HUES48 (cell line): ENCODE data around the gene ALOXE3.
A peak's percentile ranks its signal among the peaks of the same experiment; 100 is the strongest.

Experiments
- H3K27ac ChIP-seq: one replicate; pipeline ENCODE4 v1.7.0; 2013; ENCODE audit warnings: low read depth, low read length, inconsistent platforms
- H3K27me3 ChIP-seq: 2 replicates; pipeline ENCODE4 v1.6.1; 2013; ENCODE audit warnings: mild to moderate bottlenecking, low read length; ENCODE audit not compliant: control insufficient read depth, insufficient read depth
- H3K36me3 ChIP-seq: 2 replicates; pipeline ENCODE4 v1.6.1; 2013; ENCODE audit warnings: low read length; ENCODE audit not compliant: control insufficient read depth, insufficient read depth
- H3K4me1 ChIP-seq: 2 replicates; pipeline ENCODE4 v1.6.1; 2013; ENCODE audit warnings: mild to moderate bottlenecking, low read length; ENCODE audit not compliant: control insufficient read depth, insufficient read depth
- H3K4me3 ChIP-seq: 2 replicates; pipeline ENCODE4 v1.5.1; 2013; ENCODE audit warnings: mild to moderate bottlenecking, low read depth, low read length
- H3K9ac ChIP-seq: 2 replicates; pipeline ENCODE4 v1.6.1; 2013; ENCODE audit warnings: mild to moderate bottlenecking, low read depth, low read length, moderate library complexity
- H3K9me3 ChIP-seq: 2 replicates; pipeline ENCODE4 v1.6.1; 2013; ENCODE audit warnings: low read length; ENCODE audit not compliant: control insufficient read depth, insufficient read depth

ALOXE3 gene

DNA sequence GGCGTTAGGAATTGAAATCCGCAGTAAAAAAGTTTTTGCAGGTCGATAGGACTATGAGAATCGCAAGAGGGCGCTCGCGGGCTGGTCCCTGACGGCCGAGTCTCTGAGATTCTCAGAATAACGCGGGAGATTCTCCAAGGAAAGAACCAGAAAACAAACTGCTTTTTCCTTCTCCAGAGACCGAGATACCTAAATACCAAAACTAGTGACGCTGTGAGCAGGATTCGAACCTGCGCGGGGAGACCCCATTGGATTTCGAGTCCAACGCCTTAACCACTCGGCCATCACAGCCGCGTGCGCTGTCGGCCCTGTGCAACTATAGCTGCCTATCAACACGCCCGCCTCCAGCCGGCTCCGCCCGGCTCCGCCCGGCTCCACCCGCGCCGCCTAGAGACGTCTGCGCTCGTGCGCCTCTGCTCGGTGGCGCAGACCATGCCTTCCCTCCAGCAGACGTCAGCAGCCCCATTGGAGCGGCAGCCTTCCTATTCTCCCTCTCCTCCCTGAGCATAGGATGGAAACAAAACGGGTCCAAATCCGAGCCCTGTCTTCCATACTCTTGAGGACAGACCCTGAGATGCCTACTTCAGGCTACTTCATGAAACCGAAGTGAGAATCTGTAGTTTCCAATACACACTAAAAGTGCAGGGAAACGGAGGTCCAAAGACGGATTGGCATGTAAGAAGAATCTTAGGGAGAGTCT lies 20.5 kb upstream of the ALOXE3 start:
- Histone ChIP-seq H3K4me1 (no peaks in the 10 kb centered on the region), H3K9me3 (no peaks in the 10 kb centered on the region), H3K27ac (peak overlapping the region; percentile 76), H3K36me3 (peaks cover 25% of the 10 kb centered on the region), H3K27me3 (peaks cover 8% of the 10 kb centered on the region), H3K9ac (peak overlapping the region; percentile 33), H3K4me3 (peak overlapping the region; percentile 75)

DNA sequence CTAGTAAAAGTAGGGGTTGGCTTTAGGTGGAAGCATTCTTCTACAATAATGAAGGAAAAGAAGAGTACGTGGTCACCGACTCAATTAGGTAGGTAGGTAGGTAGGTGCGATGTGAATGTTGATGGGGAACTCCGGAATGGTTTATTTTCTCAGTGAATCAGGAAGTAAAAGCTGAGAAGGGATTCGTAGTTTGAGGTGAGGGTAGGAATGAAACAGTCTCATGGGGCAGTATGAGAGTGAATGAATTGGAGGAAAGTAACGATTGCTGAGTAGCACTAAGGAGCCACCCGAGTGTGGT lies 20.0 kb upstream of the ALOXE3 start:
- peaks cover 24% of the 10 kb centered on the region for H3K36me3 ChIP-seq
- H3K27me3 ChIP-seq, result peaks cover 8% of the 10 kb centered on the region
- peak overlapping the region; percentile 76 for H3K27ac ChIP-seq
- no peaks in the 10 kb centered on the region for H3K9me3 ChIP-seq
- H3K4me1 ChIP-seq, result no peaks in the 10 kb centered on the region
- H3K9ac ChIP-seq, result no peak overlapping the region; the same call in 1 of the 2 replicates
- H3K4me3 ChIP-seq, result peak overlapping the region; percentile 75

DNA sequence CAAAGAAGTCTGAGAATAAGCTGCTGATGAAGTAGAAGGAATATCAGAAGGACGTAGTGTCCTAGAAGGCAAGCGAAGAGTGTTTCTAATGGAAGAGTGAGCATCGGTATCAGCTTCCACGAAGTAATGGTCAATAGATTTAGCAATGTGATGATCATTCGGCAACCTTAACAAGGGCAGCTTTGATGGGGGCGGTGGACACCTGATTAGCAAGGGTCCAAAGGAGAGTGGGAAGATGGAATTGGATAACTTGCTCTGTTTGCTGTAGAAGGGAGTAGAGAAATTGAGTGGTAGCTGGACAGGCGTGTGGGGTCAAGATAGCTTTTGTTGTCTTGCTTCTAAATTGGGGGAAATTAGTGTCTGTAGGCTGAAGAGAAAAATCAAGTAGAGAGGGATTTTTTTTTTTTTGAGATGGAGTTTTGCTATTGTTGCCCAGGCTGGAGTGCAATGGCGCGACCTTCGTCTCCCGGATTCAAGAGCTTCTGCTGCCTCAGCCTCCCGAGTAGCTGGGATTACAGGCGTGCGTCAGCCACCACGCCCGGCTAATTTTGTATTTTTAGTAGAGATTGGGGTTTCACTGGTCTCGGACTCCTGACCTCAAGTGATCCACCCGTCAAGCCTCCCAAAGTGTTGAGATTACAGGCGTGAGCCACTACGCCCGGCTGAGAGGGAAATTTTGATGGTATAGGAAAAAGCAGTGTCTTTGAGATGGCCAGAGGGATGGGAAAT lies 19.5 kb upstream of the ALOXE3 start:
- H3K27ac ChIP-seq, result no peak overlapping the region

DNA sequence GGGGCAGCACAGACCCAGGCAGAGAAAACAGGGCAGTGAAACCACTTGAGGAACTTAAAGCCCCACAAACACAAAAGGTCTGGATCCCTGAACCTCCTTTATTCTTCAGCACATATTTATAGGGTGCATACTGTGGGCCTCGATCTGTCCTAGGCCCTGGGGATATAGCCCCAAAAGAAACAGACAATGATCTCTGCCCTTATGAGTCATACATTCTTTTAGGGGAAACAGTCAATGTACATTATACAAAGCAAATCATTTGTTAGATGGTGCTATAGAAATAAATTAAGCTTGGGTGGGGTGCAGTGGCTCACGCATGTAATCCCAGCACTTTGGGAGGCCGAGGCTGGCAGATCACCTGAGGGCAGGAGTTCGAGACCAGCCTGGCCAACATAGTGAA lies 15.6 kb upstream of the ALOXE3 start:
- H3K9ac ChIP-seq, result no peak overlapping the region
- H3K36me3 ChIP-seq, result no peaks in the 10 kb centered on the region
- no peaks in the 10 kb centered on the region for H3K4me1 ChIP-seq
- H3K27me3 ChIP-seq, result peaks cover 8% of the 10 kb centered on the region
- no peak overlapping the region for H3K27ac ChIP-seq
- H3K4me3 ChIP-seq, result peak overlapping the region; percentile 22; the same call in 1 of the 2 replicates
- H3K9me3 ChIP-seq, result no peaks in the 10 kb centered on the region

More for the DNA sequence above, 19.5 kb upstream of the ALOXE3 start:
- Histone ChIP-seq H3K27me3 (peaks cover 8% of the 10 kb centered on the region), H3K4me1 (no peaks in the 10 kb centered on the region), H3K9ac (no peak overlapping the region; the same call in 1 of the 2 replicates), H3K4me3 (peak overlapping the region; percentile 75), H3K36me3 (peaks cover 22% of the 10 kb centered on the region), H3K9me3 (no peaks in the 10 kb centered on the region)

DNA sequence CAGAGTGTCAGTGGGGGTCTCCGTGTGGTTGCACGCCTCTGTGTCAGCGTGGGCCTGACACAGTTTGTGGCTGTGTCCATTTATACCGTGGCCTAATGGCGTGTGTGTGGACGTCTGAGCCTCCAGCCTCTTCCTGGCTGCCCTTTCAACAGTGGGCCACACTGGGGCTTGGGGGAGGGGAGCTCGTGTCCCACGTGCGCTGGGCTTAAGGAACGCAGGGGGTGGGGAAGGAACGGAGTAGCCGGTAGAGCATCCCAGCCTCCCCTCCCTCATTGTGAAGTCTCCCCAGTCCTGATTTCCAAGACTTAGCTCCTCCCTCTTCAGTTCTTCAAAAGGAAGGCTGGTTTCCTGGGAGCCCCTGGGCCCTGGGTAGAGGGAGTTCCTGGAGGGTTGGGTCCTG lies 15.1 kb upstream of the ALOXE3 start:
- peak overlapping the region; percentile 22; the same call in 1 of the 2 replicates for H3K4me3 ChIP-seq
- no peaks in the 10 kb centered on the region for H3K4me1 ChIP-seq
- no peak overlapping the region for H3K27ac ChIP-seq
- H3K9me3 ChIP-seq, result no peaks in the 10 kb centered on the region
- no peak overlapping the region for H3K9ac ChIP-seq
- peaks cover 12% of the 10 kb centered on the region for H3K27me3 ChIP-seq
- no peaks in the 10 kb centered on the region for H3K36me3 ChIP-seq

DNA sequence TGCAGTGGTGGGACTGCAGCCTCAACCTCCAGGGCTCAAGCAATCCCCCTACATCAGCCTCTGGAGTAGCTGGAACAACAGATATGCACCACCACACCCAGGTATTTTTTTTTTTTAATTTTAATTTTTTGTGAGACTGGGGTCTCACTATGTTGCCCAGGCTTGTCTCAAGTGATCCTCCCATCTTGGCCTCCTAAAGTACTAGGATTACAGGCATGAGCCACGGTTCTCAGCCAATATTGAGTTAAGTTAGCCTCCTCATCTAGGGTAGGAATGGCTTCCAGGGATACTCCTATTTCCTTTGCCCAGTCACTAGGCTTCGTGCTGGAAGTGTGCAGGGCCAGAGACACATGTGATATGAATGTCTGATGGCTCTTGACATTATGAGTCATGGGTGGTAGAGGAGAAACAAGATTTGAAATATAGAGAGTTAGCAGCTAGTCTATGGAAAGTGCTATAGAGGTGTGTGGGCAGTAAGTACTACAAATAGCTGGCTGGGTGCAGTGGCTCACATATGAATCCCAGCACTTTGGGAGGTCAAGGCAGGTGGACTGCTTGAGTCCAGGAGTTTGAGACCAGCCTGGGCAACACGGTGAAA lies 13.6 kb upstream of the ALOXE3 start:
- peaks cover 20% of the 10 kb centered on the region for H3K27me3 ChIP-seq
- no peak overlapping the region for H3K4me3 ChIP-seq
- no peak overlapping the region for H3K27ac ChIP-seq
- H3K9me3 ChIP-seq, result no peaks in the 10 kb centered on the region
- H3K4me1 ChIP-seq, result peaks cover 4% of the 10 kb centered on the region; the same call in 1 of the 2 replicates
- no peak overlapping the region for H3K9ac ChIP-seq
- no peaks in the 10 kb centered on the region for H3K36me3 ChIP-seq

DNA sequence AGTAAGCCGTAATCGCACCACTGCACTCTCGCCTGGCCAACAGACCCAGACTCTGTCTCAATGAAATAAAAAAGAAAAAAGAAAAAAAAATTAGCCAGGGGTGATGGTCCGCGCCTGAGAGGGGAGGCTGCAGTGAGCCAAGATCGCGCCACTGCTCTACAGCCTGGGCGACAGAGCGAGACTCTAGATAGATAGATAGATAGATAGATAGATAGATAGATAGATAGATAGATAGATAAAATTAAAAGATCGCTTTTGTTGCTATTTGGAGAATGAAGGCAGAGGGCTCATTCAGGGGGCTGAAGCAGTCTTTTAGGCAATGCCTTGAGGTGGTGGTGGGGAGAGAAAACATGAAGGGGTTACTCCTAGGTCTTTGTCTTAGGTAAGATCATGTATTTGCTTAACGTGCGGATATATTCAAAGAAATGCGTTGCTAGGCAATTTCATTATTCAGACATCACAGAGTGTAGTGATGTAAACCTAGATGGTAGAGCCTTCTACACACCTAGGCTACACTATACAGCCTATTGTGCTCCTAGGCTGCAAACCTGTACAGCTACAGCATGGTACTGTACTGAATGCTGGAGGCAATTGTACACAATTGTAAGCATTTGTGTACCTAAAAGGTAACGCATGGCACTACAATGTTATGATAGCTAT lies 9.9 kb upstream of the ALOXE3 start:
- no peak overlapping the region for H3K4me3 ChIP-seq
- no peak overlapping the region for H3K27ac ChIP-seq
- no peaks in the 10 kb centered on the region for H3K36me3 ChIP-seq
- H3K9me3 ChIP-seq, result no peaks in the 10 kb centered on the region
- peaks cover 19% of the 10 kb centered on the region for H3K4me1 ChIP-seq
- H3K27me3 ChIP-seq, result peaks cover 49% of the 10 kb centered on the region
- no peak overlapping the region for H3K9ac ChIP-seq

DNA sequence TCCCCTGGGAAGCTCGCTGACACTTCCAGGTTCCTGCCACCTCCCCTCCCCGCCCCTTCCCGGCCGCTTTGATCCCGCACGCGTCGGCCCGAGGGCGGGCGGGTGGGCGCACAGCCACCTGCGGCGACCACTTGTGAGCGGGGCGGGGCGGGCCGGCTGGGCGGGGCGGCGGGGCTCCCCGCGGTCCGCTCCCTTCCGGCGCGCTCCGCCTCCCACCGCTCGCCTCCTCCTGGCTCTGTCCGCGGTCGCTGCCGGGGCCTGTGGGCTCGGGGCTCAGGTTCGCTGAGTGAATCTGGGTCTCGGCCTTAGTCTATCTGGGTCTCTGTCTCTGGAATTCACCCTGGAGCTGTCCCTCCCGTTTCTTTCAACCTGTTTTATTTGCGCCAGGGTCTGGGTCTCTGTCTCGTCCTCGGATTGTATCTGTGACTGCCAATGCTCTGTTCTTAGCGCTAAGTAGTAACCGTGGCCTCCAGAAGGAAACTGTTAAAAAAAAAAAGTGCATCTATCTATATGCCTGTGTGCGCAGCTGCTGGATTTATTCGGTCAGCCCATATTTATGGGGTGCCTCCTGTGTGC lies 8.3 kb upstream of the ALOXE3 start:
- Histone ChIP-seq H3K27me3 (peaks cover 60% of the 10 kb centered on the region), H3K4me1 (peaks cover 23% of the 10 kb centered on the region), H3K27ac (no peak overlapping the region), H3K9me3 (no peaks in the 10 kb centered on the region), H3K36me3 (no peaks in the 10 kb centered on the region), H3K9ac (no peak overlapping the region), H3K4me3 (peak overlapping the region; percentile 88)

DNA sequence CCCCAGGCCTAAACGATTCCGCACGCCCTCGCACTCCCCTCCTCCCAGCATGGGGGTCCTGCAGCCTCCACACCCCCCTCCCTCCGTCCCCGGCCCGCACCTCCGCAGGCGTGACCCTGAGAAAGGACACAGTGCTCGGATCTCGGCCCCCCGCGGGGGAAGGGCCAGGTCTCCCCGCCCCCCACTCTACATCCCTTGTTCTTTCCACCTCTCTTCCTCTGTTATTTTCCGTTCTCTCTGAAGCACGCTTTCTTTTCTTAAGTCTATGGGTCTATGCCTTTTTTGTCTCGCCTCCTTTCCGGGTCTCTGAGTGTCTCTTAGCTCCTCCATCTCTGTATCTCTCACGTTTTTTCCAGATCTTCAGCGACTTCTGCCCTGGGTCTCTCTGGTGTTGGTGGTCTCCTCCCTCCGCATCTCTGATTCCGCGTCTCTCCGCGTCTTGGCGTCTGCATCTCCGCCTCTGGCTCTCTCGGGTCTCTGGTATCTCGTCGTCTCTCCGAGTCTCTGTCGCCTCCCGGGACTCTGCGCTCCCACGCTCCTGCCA lies 7.7 kb upstream of the ALOXE3 start:
- Histone ChIP-seq H3K4me1 (peaks cover 23% of the 10 kb centered on the region), H3K4me3 (peak overlapping the region; percentile 88), H3K9me3 (no peaks in the 10 kb centered on the region), H3K36me3 (no peaks in the 10 kb centered on the region), H3K9ac (no peak overlapping the region), H3K27me3 (peaks cover 60% of the 10 kb centered on the region), H3K27ac (no peak overlapping the region)

DNA sequence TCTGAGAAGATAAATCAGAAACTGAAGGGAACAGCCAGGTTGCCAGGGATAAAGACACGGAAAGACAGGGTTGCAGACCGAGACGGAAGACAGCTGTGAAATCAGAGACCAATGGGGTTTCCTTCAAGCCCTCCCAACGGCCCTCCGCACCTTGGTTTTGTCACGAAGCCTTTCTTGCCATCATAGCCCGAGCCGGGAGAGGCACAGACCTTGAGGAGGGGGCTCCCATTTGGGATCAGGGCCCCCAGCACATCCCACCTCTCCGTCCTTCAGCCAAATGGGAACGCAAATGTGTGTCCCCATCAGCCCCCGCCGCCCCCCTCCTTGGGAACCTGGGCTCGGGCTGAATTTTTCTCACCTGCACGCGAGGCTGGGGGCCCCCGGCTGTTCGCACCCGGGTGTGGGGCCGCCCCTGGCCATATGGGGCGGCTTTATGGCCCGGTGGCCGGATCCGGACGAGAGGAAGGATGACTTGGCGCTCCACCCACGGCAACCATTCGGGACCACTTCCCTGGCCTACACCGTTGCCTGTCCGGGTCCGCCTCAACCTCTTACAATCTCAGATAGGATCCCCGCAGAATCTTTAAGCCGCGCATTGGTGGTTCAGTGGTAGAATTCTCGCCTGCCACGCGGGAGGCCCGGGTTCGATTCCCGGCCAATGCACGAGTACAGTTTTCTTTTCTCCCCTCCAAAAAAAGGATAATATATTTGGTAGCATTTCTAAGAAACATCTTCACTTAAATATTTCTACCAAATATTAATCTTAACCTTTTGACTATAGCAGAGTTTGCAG lies 7.0 kb upstream of the ALOXE3 start:
- peaks cover 23% of the 10 kb centered on the region for H3K4me1 ChIP-seq
- no peak overlapping the region for H3K9ac ChIP-seq
- peak overlapping the region; percentile 88 for H3K4me3 ChIP-seq
- no peaks in the 10 kb centered on the region for H3K36me3 ChIP-seq
- no peaks in the 10 kb centered on the region for H3K9me3 ChIP-seq
- no peak overlapping the region for H3K27ac ChIP-seq
- H3K27me3 ChIP-seq, result peaks cover 60% of the 10 kb centered on the region
